ENCODE measurements around the gene SGPP2. TPM values are rescaled to one million over a fixed set of nuclear protein-coding genes. Genes with fewer than 3 reads are reported as not detected.
"Not testable (repeated sequence)": the region's sequence is repeated elsewhere in the genome, so short reads cannot be mapped to it uniquely, and the experiment has no call there.

The SGPP2 gene
- total RNA-seq, 1 donor from 2014 or later = not detected

GRCh38 chr2:222427646-222428301, 3.4 kb downstream of the SGPP2 start:
- no peak for DNase-seq (ENCODE audit: low read depth)

- no peak for DNase-seq (ENCODE audit: low read depth)
Observed at GRCh38 chr2:222430071-222430470, 5.7 kb downstream of the SGPP2 start.

GRCh38 chr2:222430681-222431080, 6.3 kb downstream of the SGPP2 start:
- no peak for DNase-seq (ENCODE audit: low read depth)

GRCh38 chr2:222431869-222432268, 7.5 kb downstream of the SGPP2 start:
- DNase-seq (ENCODE audit: low read depth) = no peak

- DNase-seq (ENCODE audit: low read depth) = no peak
Observed at GRCh38 chr2:222433332-222434173, 9.2 kb downstream of the SGPP2 start.

GRCh38 chr2:222434204-222434603, 9.9 kb downstream of the SGPP2 start:
- no peak for DNase-seq (ENCODE audit: low read depth)

DNA sequence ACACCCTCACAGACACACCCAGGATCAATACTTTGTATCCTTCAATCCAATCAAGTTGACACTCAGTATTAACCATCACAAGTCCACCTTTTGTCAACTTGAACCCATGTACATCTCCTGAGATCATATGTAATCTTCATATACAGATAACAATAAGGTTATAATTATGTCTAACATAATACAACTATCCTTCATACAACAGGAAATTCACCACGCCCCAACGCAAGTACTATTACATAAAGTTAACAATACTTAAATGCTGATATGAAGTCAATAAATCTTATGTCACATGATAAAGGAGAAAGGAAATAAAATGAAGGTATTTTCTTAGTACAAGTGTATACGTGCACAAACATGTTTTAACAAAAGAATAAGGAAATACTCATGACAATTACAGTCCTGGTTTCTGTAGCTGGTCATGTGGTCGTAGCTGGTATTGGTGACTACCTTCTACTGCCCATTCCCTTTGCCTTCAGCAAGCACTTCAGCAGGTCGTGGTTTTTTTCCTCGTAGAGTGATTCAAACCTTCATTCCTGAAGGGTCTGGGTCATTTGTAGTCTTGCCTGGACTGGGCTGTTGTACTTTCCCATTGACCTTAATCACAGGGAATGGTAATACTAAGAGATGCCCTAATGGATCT, 11.2 kb downstream of the SGPP2 start:
- DNase-seq (ENCODE audit: low read depth) = not testable (repeated sequence)

GRCh38 chr2:222436040-222436413, 11.7 kb downstream of the SGPP2 start:
- no peak for DNase-seq (ENCODE audit: low read depth)

DNA sequence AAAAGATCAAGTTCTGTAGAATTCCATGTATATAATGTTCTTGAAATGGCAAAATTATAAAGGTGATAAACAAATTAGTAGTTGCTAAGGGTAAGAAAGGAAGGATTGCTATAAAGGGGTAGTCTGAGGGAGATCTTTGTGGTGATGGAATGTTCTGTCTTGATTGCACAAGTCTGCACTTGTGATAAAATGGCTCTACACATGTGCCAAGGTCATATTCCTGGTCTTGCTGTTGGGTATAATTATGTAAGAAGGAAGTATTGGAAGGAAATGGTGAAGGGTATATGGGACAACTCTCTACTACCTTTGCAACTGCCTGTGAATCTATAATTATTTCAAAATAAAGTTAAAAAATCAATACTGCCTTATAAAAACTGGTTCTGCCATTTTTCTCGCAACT, 15.3 kb downstream of the SGPP2 start:
- DNase-seq (ENCODE audit: low read depth) = no peak

DNA sequence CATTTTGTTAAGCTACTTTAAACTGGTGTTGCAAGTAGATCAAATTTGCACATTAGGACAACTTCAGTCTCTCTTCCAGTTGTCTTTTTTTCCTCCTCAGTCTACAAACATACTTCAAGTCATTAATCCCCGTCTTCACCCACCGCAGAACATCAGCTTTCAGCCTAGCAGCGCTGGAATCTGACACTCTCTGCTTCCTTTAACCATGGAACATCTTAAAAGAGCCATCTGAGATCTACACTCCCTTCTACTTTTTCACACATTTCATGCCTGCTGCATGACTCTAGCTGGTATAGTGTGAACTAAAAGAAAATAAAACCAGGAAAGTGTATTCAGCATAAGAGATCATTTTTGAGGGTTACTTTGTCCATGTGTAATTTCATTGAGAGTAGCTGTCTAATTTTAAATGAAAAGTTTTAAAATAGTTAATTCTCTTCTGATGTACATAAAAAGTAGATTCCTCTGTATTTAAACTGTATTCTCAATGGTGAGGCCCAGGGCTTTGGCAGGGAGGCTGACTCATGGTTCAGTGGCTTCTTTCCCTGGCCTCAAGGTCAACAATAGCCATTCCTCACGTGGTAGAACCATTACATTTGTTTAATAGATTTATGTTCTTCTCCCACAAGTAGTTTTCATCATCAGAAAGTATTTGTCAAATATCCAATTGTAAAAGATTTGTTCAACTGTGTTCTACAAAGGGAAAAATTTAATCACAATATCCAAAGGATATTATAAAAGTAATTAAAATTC, 16.5 kb downstream of the SGPP2 start:
- peak; percentile 87 for DNase-seq (ENCODE audit: low read depth)

DNA sequence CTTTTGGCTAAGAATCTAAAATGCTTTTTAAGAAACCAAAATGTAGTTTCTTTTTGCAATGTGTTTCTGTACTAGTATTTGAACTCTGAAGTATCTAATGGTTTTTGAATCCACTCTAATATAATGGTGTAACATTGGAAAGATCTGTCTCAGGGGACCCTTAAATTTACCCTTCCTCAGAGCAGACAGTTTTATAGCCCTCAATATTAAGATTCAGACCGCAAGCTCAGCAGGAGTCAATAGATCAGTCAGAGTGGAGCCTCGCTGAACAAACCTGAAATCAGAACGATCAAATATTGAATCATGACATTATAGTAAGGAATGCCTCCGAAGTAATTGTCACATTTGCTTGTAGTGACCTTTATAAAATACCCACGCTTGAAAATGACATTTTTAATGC, 18.3 kb downstream of the SGPP2 start:
- DNase-seq (ENCODE audit: low read depth) = no peak

- peak; percentile 84 for DNase-seq (ENCODE audit: low read depth)
Observed at GRCh38 chr2:222445227-222445626, 20.9 kb downstream of the SGPP2 start.

- no peak for DNase-seq (ENCODE audit: low read depth)
Observed at GRCh38 chr2:222447131-222447530, 22.8 kb downstream of the SGPP2 start.

GRCh38 chr2:222448748-222449181, 24.4 kb downstream of the SGPP2 start:
- DNase-seq (ENCODE audit: low read depth) = peak; percentile 72

DNA sequence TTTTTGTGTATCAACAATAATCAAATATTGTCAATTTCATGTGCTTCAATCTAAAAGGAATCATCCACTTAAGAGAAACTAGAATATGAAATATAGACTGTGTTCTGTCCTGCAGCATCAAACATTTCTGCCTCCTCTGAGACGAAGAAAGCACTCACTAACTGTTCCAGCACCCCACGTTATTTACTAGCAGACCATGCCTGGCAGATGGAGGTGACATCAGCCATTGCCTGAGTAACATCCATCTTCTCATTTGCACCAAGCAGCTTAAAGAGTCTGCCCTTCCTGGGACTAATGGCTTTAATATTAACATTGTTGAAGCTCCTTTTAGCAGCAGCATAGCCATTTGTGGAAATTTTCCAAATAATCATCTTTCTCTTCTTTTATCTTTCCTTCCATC, 25.7 kb downstream of the SGPP2 start:
- DNase-seq (ENCODE audit: low read depth) = no peak

DNA sequence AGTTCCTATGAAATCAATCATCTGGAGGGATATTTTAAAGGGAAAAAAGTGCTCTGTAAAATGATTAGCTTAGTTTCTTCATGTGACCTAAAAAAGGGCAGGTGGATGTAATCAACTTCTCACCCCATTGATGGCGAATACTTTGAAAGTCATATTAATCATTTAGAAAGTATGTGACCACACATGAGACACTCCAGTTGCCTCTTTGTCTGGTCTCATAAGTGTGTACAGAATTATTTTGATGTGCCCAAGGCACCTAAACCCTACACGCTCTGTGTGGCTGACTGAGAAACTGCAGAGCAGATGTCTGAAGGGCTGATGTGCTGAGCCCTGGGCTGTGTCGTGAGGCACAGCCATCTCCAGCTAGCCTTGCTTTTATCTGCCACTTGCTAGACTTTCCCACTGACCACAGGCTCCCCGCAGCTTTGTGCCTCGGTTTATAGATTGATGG, 26.9 kb downstream of the SGPP2 start:
- DNase-seq (ENCODE audit: low read depth) = peak; percentile 75

DNA sequence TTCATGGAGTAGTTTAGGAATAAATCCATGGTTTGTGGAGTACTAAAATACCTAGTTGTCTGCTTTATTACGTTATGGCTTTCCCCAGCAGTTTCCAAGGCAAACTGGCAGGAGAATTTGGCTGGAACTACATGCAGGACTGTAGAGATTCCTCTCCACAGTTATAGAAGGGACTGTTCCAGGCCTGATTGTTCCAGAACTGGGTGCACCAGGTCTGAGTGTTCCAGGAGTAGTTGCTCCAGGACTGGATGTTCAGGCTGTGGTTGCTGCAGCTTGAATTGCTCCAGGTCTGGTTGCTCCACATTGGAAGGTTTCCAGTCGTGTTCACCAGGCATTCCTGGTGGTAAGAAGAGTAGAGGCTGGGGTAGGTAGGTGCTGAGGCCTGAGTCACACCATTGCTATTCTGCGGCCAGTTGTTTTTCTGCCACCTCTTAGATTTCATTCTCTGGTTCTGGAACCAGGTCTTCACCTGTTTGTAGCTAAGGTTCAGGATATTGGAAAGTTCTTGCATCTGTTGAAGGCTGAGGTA, 28.1 kb downstream of the SGPP2 start:
- no peak for DNase-seq (ENCODE audit: low read depth)

GRCh38 chr2:222456479-222457077, 32.2 kb downstream of the SGPP2 start:
- no peak for DNase-seq (ENCODE audit: low read depth)

DNA sequence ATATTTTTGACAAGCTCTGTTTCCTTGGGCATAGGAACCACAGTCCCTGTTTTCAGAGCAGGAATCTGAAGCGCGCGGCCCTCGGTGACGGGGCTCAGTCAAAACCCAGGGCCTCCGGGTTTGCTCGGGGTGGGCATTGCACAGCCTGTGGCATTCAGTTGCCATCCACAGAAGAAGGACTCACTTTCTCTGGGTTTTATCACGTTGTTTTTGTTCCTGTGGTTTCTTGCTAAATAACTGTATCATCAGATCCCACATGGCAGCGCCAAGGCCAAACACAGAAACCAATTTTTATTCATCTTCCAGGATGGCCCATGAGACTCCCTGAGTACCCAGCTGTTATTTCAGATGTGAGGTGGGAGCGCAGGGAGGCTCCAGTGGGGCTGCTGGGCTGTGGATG, 35.6 kb downstream of the SGPP2 start:
- no peak for DNase-seq (ENCODE audit: low read depth)

GRCh38 chr2:222465746-222466145, 41.4 kb downstream of the SGPP2 start:
- DNase-seq (ENCODE audit: low read depth) = no peak

GRCh38 chr2:222468346-222468745, 44.0 kb downstream of the SGPP2 start:
- no peak for DNase-seq (ENCODE audit: low read depth)
